Measurements from ENCODE around the gene ART1. TPM values are rescaled to one million over a fixed set of nuclear protein-coding genes. Genes with fewer than 3 reads are reported as not detected.
A peak's percentile ranks its signal among the peaks of the same experiment; 100 is the strongest.

The ART1 gene
- total RNA-seq, 2 donors from 2014 or later: not detected

DNA sequence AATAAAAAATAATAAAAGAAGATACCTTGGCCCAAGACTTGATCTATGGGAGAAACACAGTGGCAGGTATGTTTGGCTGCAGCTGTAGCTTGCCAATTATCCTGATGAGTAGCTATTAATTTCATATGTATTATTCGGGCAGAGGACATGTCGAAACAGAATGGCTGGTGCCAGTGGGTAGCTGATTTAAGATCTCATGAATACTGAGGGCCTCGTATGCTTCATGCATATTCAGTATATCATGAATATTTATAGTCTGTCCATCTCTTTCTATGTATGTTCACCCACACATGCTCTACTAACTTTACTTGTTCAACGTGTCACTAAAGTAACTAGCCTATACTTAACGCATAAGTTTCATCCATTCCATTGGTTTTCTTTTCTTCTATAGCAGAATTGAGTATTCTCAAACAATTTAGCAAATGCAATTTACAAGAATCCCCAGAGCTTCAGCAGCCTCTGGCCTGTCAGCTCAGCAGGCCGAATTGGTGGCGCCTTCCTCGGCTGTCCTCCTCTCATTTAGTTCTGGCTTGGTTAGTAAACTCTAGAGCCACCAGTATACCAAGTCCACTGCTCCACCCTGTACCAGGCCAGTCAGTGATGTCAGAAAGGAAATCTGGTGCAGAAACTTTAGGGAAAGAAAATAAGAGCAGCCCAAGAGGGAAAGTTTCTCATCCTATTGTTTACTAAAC lies 21.0 kb upstream of the ART1 start:
- H3K9me3 ChIP-seq: no peaks in the 10 kb centered on the region
- H3K27ac ChIP-seq: no peak overlapping the region
- intact Hi-C loops (cut with DNase I): no loop called here
- H3K36me3 ChIP-seq: no peaks in the 10 kb centered on the region
- TF ChIP-seq, protein P1, sequence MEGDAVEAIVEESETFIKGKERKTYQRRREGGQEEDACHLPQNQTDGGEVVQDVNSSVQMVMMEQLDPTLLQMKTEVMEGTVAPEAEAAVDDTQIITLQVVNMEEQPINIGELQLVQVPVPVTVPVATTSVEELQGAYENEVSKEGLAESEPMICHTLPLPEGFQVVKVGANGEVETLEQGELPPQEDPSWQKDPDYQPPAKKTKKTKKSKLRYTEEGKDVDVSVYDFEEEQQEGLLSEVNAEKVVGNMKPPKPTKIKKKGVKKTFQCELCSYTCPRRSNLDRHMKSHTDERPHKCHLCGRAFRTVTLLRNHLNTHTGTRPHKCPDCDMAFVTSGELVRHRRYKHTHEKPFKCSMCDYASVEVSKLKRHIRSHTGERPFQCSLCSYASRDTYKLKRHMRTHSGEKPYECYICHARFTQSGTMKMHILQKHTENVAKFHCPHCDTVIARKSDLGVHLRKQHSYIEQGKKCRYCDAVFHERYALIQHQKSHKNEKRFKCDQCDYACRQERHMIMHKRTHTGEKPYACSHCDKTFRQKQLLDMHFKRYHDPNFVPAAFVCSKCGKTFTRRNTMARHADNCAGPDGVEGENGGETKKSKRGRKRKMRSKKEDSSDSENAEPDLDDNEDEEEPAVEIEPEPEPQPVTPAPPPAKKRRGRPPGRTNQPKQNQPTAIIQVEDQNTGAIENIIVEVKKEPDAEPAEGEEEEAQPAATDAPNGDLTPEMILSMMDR (IDR thresholded peaks at IDR 0.05): no peak
- no peak overlapping the region for H3K9ac ChIP-seq (ENCODE audit: low read depth in 2 of 2, low read length in 2 of 2)
- no peak for DNase-seq
- no peak overlapping the region for H3K4me3 ChIP-seq
- H3K27me3 ChIP-seq: no peaks in the 10 kb centered on the region
- no peaks in the 10 kb centered on the region for H3K4me1 ChIP-seq

DNA sequence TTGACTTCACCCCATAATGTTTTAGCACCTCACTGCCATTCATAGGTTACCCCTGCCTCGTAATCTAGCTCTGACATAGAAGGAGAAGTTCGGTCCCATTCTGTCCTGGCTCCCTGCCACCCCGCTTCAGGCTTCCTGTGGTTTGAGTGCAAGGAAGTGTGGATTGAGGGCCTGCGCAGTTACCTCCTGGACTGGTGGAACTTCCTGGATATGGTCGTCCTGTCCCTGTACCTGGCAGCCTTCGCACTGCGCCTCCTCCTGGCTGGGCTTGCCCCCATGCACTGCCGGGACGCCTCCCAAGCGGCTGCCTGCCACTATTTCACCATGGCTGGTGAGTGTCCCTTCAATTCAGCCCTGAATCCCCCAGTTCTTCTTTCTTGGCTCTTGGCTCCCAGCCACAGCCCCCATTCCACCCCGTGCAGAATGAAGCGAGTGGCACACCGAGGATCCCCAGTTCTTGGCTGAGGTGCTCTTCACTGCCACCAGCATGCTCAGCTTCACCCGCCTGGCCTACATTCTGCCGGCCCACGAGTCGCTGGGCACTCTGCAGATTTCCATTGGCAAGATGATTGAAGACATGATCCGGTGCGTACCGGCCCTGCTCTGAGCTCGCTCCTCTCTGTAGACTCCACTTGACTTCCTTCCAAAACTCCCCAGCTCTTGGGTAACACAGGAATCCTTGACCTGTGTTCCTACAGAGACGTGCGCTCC lies 18.5 kb upstream of the ART1 start:
- Histone ChIP-seq H3K27me3 (no peaks in the 10 kb centered on the region), H3K9me3 (no peaks in the 10 kb centered on the region), H3K36me3 (no peaks in the 10 kb centered on the region), H3K27ac (no peak overlapping the region), H3K9ac (ENCODE audit: low read depth in 2 of 2, low read length in 2 of 2) (no peak overlapping the region), H3K4me3 (no peak overlapping the region), H3K4me1 (no peaks in the 10 kb centered on the region)
- intact Hi-C loops (cut with DNase I): no loop called here
- TF ChIP-seq, protein P1 (IDR thresholded peaks at IDR 0.05): no peak
- DNase-seq: peak; percentile 24

DNA sequence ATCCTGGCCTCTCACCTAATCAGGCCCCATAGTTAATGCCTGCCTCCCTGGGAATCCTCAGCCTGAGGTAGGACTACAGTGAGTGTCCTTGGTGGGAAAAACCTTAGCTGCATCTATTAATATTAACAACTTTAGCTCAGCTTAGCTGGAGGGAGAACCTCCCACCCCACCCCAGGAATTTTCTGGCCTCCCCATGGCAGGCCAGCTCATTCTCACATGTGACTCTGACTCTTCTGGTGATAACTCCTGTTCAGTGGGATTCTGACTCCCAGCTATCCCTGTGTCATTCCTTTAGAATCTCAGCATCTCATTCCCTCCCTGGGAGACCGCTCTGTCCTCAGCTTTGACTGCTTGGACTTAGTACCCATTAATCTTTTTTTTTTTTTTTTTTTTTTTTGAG lies 17.6 kb upstream of the ART1 start:
- no peak overlapping the region for H3K27ac ChIP-seq
- no peak for DNase-seq
- H3K9ac ChIP-seq (ENCODE audit: low read depth in 2 of 2, low read length in 2 of 2): no peak overlapping the region
- intact Hi-C loops (cut with DNase I): no loop called here
- H3K4me3 ChIP-seq: no peak overlapping the region
- TF ChIP-seq, protein P1 (IDR thresholded peaks at IDR 0.05): no peak
- H3K4me1 ChIP-seq: no peaks in the 10 kb centered on the region
- H3K27me3 ChIP-seq: no peaks in the 10 kb centered on the region
- H3K9me3 ChIP-seq: no peaks in the 10 kb centered on the region
- H3K36me3 ChIP-seq: no peaks in the 10 kb centered on the region

DNA sequence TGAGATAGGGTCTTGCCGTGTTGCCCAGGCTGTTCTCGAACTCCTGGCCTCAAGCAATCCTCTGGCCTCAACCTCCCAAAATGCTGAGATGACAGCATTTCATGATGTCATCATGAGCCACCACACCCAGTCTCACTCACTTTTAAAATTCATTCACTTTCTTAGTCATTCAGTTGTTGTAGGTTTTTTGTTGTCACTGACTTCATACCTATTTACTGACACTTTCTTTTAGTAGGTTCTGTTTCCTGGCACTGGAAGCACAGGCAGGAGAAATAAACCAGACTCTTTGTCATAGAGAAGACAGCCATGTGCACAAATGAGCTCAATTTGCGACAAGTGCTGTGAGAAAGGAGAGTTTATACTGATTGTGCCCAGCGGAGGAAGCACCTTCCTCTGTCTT lies 13.6 kb upstream of the ART1 start:
- intact Hi-C loops (cut with DNase I): no loop called here
- H3K9ac ChIP-seq (ENCODE audit: low read depth in 2 of 2, low read length in 2 of 2): no peak overlapping the region
- H3K36me3 ChIP-seq: no peaks in the 10 kb centered on the region
- H3K9me3 ChIP-seq: no peaks in the 10 kb centered on the region
- no peak overlapping the region for H3K4me3 ChIP-seq
- H3K27me3 ChIP-seq: no peaks in the 10 kb centered on the region
- TF ChIP-seq, protein P1 (IDR thresholded peaks at IDR 0.05): no peak
- no peak overlapping the region for H3K27ac ChIP-seq
- DNase-seq: no peak
- H3K4me1 ChIP-seq: no peaks in the 10 kb centered on the region

DNA sequence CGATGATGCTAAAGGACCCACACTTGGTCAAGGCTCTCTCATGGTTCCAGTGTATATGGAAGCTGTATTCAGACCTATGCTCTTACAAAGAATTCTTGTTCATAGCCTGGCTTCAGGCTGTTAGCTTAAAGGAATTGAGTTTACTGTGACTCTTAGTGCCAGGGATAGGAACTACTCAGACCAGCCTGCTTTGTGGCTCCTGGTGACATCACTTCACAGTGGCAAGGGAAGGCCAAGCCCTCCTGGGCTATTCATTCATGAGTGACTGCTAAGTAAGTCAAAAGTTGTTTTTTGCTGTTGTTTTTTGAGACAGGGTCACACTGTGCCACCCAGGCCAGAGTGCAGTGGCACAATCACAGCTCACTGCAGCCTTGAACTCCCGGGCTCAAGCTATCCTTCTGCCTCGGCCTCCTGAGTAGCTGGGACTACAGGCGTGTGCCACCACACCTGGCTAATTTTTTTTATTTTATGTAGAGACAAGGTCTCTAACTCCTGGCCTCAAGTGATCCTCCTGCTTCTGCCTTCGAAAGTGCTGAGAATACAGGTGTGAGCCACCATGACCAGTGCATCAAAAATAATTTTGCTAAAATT lies 12.8 kb upstream of the ART1 start:
- H3K4me1 ChIP-seq: no peaks in the 10 kb centered on the region
- intact Hi-C loops (cut with DNase I): no loop called here
- no peak overlapping the region for H3K4me3 ChIP-seq
- TF ChIP-seq, protein P1 (IDR thresholded peaks at IDR 0.05): no peak
- DNase-seq: no peak
- no peak overlapping the region for H3K27ac ChIP-seq
- H3K9ac ChIP-seq (ENCODE audit: low read depth in 2 of 2, low read length in 2 of 2): no peak overlapping the region
- H3K27me3 ChIP-seq: no peaks in the 10 kb centered on the region
- H3K9me3 ChIP-seq: no peaks in the 10 kb centered on the region
- no peaks in the 10 kb centered on the region for H3K36me3 ChIP-seq
